ENCODE results near the gene PARVA.

Gene PARVA

GRCh38 chr11:12433121-12433520 is 55.8 kb downstream of the PARVA start:
- no peaks in the 10 kb centered on the region for H3K9me2 ChIP-seq (replicated peaks; ENCODE audit: control insufficient read depth, low read length)
- no peaks in the 10 kb centered on the region for H3K4me1 ChIP-seq (ENCODE audit: control insufficient read depth, low read length)
- no peak overlapping the region for H3K4me3 ChIP-seq (ENCODE audit: low read length)
- H3F3A ChIP-seq (ENCODE audit: control insufficient read depth, insufficient read depth), result no peaks in the 10 kb centered on the region
- H3K4me2 ChIP-seq (ENCODE audit: low read length), result no peak overlapping the region
- no peaks in the 10 kb centered on the region for H3K36me3 ChIP-seq (ENCODE audit: control insufficient read depth, low read length)
- TF ChIP-seq EZH2phosphoT487 (IDR thresholded peaks at IDR 0.05; ENCODE audit: borderline replicate concordance, low read length), result no peak
- TF ChIP-seq CTCF (IDR thresholded peaks at IDR 0.05; ENCODE audit: low read depth, low read length, poor library complexity, severe bottlenecking), result no peak
- no peak overlapping the region for H3K27ac ChIP-seq (ENCODE audit: low read depth, low read length)
- no peaks in the 10 kb centered on the region for H4K20me1 ChIP-seq (ENCODE audit: control insufficient read depth, insufficient read depth, low read depth, low read length)
- H3K27me3 ChIP-seq (ENCODE audit: control insufficient read depth, low read length), result no peaks in the 10 kb centered on the region
- no peaks in the 10 kb centered on the region for H3K9me3 ChIP-seq (ENCODE audit: control insufficient read depth, insufficient read depth, low read length)
- no peaks in the 10 kb centered on the region for H3K79me2 ChIP-seq (ENCODE audit: control insufficient read depth, low read length)

- H3K79me2 ChIP-seq (ENCODE audit: control insufficient read depth, low read length), result no peaks in the 10 kb centered on the region
- H3K9me2 ChIP-seq (replicated peaks; ENCODE audit: control insufficient read depth, low read length), result no peaks in the 10 kb centered on the region
- H3K27me3 ChIP-seq (ENCODE audit: control insufficient read depth, low read length), result no peaks in the 10 kb centered on the region
- no peaks in the 10 kb centered on the region for H3F3A ChIP-seq (ENCODE audit: control insufficient read depth, insufficient read depth)
- TF ChIP-seq CTCF (IDR thresholded peaks at IDR 0.05; ENCODE audit: low read depth, low read length, poor library complexity, severe bottlenecking) (no peak), EZH2phosphoT487 (IDR thresholded peaks at IDR 0.05; ENCODE audit: borderline replicate concordance, low read length) (no peak)
- H4K20me1 ChIP-seq (ENCODE audit: control insufficient read depth, insufficient read depth, low read depth, low read length), result no peaks in the 10 kb centered on the region
- no peaks in the 10 kb centered on the region for H3K36me3 ChIP-seq (ENCODE audit: control insufficient read depth, low read length)
- H3K4me3 ChIP-seq (ENCODE audit: low read length), result no peak overlapping the region
- H3K9me3 ChIP-seq (ENCODE audit: control insufficient read depth, insufficient read depth, low read length), result no peaks in the 10 kb centered on the region; the same call in 1 of the 2 replicates
- H3K4me1 ChIP-seq (ENCODE audit: control insufficient read depth, low read length), result no peaks in the 10 kb centered on the region
- H3K27ac ChIP-seq (ENCODE audit: low read depth, low read length), result no peak overlapping the region
- H3K4me2 ChIP-seq (ENCODE audit: low read length), result no peak overlapping the region
Measured at GRCh38 chr11:12433571-12434324, 56.4 kb downstream of the PARVA start.

GRCh38 chr11:12434325-12434654 is 56.9 kb downstream of the PARVA start:
- Histone ChIP-seq H3K36me3 (ENCODE audit: control insufficient read depth, low read length) (no peaks in the 10 kb centered on the region), H3K9me3 (ENCODE audit: control insufficient read depth, insufficient read depth, low read length) (peaks cover 3% of the 10 kb centered on the region; the same call in 1 of the 2 replicates), H3K4me2 (ENCODE audit: low read length) (no peak overlapping the region), H4K20me1 (ENCODE audit: control insufficient read depth, insufficient read depth, low read depth, low read length) (no peaks in the 10 kb centered on the region), H3K4me3 (ENCODE audit: low read length) (no peak overlapping the region), H3K9me2 (replicated peaks; ENCODE audit: control insufficient read depth, low read length) (no peaks in the 10 kb centered on the region), H3K4me1 (ENCODE audit: control insufficient read depth, low read length) (peaks cover 1% of the 10 kb centered on the region), H3K79me2 (ENCODE audit: control insufficient read depth, low read length) (no peaks in the 10 kb centered on the region), H3K27ac (ENCODE audit: low read depth, low read length) (no peak overlapping the region), H3K27me3 (ENCODE audit: control insufficient read depth, low read length) (no peaks in the 10 kb centered on the region), H3F3A (ENCODE audit: control insufficient read depth, insufficient read depth) (no peaks in the 10 kb centered on the region)
- no peak for TF ChIP-seq CTCF (IDR thresholded peaks at IDR 0.05; ENCODE audit: low read depth, low read length, poor library complexity, severe bottlenecking)
- no peak for TF ChIP-seq EZH2phosphoT487 (IDR thresholded peaks at IDR 0.05; ENCODE audit: borderline replicate concordance, low read length)
